Progenitor cell of endocrine pancreas (in vitro differentiated cells): Measurements from ENCODE around the gene EXOC6B. TPM values are rescaled to one million over a fixed set of nuclear protein-coding genes. Genes with fewer than 3 reads are reported as not detected.

ENCODE experiments used
- DNase-seq: peaks from one replicate; pipeline ENCODE4 v3.0.0; 2021; ENCODE audit warnings: low spot score; ENCODE audit not compliant: unreplicated experiment
- H3K27ac Mint-ChIP-seq: 2 replicates; pipeline ENCODE4 v1.8.0; 2021; ENCODE audit warnings: mild to moderate bottlenecking, moderate library complexity, mixed read lengths
- H3K27me3 Mint-ChIP-seq: 2 replicates; pipeline ENCODE4 v1.8.0; 2021; ENCODE audit warnings: mixed read lengths
- H3K36me3 Mint-ChIP-seq: 2 replicates; pipeline ENCODE4 v1.8.0; 2022; ENCODE audit warnings: mixed read lengths; ENCODE audit not compliant: insufficient read depth
- H3K4me1 Mint-ChIP-seq: 2 replicates; pipeline ENCODE4 v1.8.0; 2021; ENCODE audit warnings: low read depth, mixed read lengths
- H3K4me3 Mint-ChIP-seq: 2 replicates; pipeline ENCODE4 v1.8.0; 2021; ENCODE audit warnings: low read depth, mild to moderate bottlenecking, moderate library complexity, mixed read lengths
- H3K9me3 Mint-ChIP-seq: 2 replicates; pipeline ENCODE4 v1.8.0; 2021; ENCODE audit warnings: low read depth, mixed read lengths
- CTCF ChIP-seq: fragments of 200-600 bp; sonication (generic); IDR thresholded peaks from one replicate; pipeline ENCODE4 v1.5.0; 2021; ENCODE audit warnings: antibody characterized with exemption, mild to moderate bottlenecking; ENCODE audit not compliant: unreplicated experiment
- total RNA-seq: library from RNA; stranded (reverse); gene quantifications from 2 replicates; pipeline ENCODE4 v1.2.1, GENCODE V29; 2021

The EXOC6B gene
- total RNA-seq, 1 donor from 2014 or later: 71.9 TPM

- DNase-seq: no peak
- Mint-ChIP-seq H3K27ac (peak overlapping the region; percentile 3), H3K4me1 (no peaks in the 10 kb centered on the region), H3K27me3 (no peaks in the 10 kb centered on the region), H3K9me3 (no peaks in the 10 kb centered on the region), H3K36me3 (peaks cover 3% of the 10 kb centered on the region), H3K4me3 (no peak overlapping the region)
- TF ChIP-seq CTCF: no peak
Measured at GRCh38 chr2:72623481-72623880, 202.4 kb downstream of the EXOC6B start.

GRCh38 chr2:72619626-72620025 is 206.2 kb downstream of the EXOC6B start:
- Mint-ChIP-seq H3K27me3 (no peaks in the 10 kb centered on the region), H3K36me3 (peaks cover 21% of the 10 kb centered on the region), H3K27ac (no peak overlapping the region), H3K4me3 (no peak overlapping the region), H3K9me3 (peaks cover 10% of the 10 kb centered on the region), H3K4me1 (no peaks in the 10 kb centered on the region)
- TF ChIP-seq CTCF: no peak
- no peak for DNase-seq

- H3K4me3 Mint-ChIP-seq: no peak overlapping the region
- peaks cover 22% of the 10 kb centered on the region for H3K9me3 Mint-ChIP-seq
- DNase-seq: no peak
- no peak for TF ChIP-seq CTCF
- no peaks in the 10 kb centered on the region for H3K4me1 Mint-ChIP-seq
- H3K27ac Mint-ChIP-seq: no peak overlapping the region
- H3K27me3 Mint-ChIP-seq: no peaks in the 10 kb centered on the region
- H3K36me3 Mint-ChIP-seq: peaks cover 32% of the 10 kb centered on the region
Measured at GRCh38 chr2:72613931-72614330, 211.9 kb downstream of the EXOC6B start.

- Mint-ChIP-seq H3K27me3 (no peaks in the 10 kb centered on the region), H3K27ac (no peak overlapping the region), H3K36me3 (peaks cover 30% of the 10 kb centered on the region), H3K4me1 (no peaks in the 10 kb centered on the region), H3K9me3 (peaks cover 32% of the 10 kb centered on the region), H3K4me3 (no peak overlapping the region)
- no peak for DNase-seq
- TF ChIP-seq CTCF: no peak
Measured at GRCh38 chr2:72612614-72613160, 213.1 kb downstream of the EXOC6B start.

- Mint-ChIP-seq H3K27me3 (no peaks in the 10 kb centered on the region), H3K36me3 (peaks cover 19% of the 10 kb centered on the region), H3K4me1 (peaks cover 9% of the 10 kb centered on the region), H3K27ac (no peak overlapping the region), H3K4me3 (no peak overlapping the region), H3K9me3 (peaks cover 28% of the 10 kb centered on the region)
- TF ChIP-seq CTCF: no peak
- DNase-seq: no peak
Measured at GRCh38 chr2:72607189-72607588, 218.6 kb downstream of the EXOC6B start.
